Subcutaneous adipose tissue (tissue), 4 donors: Measurements from ENCODE around the gene MRPL46. TPM values are rescaled to one million over a fixed set of nuclear protein-coding genes. Genes with fewer than 3 reads are reported as not detected.

ENCODE experiments used
- total RNA-seq, 4 donors: library from RNA; depleted of rRNA; stranded (reverse); fragments of >200 nt; gene quantifications; one replicate each; pipeline ENCODE4 v1.1.0, GENCODE V29; 2016
- TF ChIP-seq, protein P1 (sequence below): fragments of 450-650 bp; IDR thresholded peaks from one replicate; pipeline ENCODE4 v1.5.1; 2016; ENCODE audit warnings: low read depth, mild to moderate bottlenecking, control low read depth, antibody characterized with exemption, moderate library complexity

Gene MRPL46
- total RNA-seq, 4 donors from 2014 or later = 18.5 to 46.5 (median 31.4) TPM

DNA sequence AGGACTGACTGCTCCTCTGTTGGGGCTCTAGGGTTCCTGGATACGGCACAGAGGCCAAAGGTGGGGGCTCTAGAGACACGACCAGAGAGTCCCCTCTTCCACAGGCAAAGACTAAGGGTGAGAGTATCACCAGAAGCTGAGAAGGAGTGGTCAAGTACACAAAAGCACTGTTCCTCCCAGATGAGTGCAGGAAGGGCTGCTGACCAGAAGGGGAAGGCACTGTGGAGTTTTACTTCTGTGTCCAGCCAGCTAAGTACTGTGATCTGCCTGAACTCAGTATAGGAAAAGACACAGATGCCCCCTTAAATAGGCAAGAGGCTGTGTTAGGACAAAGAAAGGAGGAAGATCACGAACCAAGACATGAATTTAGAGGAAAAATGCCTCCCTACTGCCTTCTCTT lies 12.0 kb upstream of the MRPL46 start:
- TF ChIP-seq, protein P1, sequence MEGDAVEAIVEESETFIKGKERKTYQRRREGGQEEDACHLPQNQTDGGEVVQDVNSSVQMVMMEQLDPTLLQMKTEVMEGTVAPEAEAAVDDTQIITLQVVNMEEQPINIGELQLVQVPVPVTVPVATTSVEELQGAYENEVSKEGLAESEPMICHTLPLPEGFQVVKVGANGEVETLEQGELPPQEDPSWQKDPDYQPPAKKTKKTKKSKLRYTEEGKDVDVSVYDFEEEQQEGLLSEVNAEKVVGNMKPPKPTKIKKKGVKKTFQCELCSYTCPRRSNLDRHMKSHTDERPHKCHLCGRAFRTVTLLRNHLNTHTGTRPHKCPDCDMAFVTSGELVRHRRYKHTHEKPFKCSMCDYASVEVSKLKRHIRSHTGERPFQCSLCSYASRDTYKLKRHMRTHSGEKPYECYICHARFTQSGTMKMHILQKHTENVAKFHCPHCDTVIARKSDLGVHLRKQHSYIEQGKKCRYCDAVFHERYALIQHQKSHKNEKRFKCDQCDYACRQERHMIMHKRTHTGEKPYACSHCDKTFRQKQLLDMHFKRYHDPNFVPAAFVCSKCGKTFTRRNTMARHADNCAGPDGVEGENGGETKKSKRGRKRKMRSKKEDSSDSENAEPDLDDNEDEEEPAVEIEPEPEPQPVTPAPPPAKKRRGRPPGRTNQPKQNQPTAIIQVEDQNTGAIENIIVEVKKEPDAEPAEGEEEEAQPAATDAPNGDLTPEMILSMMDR = no peak

DNA sequence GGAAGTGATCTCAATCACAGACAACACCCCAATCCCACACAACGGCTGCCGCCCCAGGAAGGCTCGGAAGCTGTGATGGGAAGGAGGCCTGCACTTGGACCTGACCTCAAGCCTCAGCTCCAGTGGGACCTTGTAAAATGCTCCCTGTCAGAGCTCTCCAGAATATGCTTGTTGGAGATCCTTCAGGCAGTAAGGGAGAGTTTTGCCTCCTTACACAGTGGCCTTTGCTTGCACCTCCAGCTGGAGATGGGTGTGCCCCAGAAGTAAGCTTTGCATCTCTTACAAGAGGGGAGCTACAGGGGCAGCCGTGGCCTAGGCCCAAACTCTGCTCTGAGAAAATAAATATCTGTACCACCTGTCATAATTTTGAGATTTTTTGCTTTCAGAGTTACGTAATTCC lies 10.7 kb upstream of the MRPL46 start:
- TF ChIP-seq, protein P1 = no peak

DNA sequence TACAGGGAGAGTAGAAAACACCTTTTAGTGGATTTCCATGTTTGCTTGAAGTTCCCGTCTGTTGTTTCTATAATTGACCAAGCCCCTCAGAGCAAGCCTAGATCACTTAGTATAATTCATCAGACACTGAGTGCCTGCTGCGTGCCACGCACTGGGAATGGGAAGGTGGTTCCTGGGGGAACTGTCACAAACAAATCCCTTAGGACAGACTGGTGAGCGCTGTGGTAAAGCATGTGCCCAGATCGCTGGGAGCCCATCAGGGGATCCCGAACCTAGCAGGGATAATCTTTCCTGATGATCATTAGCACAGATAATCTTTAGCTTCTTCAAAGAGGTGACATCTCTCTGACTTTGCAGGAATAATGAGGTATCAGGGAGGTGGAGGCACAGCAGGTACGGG lies 9.9 kb upstream of the MRPL46 start:
- TF ChIP-seq, protein P1 = no peak

DNA sequence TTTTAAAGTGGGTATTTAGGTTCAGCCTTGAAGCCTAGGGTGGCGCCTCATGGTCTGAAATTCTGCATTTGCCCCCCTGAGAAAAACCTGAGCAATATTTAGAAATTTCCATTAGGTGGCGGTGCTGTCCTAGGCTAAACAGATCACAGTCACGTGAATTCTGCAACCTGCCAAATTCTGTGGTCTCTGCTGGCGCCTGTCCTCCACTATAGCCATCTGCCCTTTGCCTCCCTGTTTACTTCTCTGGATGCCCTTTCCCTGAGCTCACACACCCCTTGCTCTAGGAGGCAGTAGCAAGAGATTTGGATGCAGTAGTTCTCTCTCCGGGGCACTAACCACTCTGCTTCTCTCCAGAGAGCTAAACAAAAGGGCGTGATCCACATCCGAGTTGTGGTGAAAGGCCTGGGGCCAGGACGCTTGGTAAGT lies 9.5 kb upstream of the MRPL46 start:
- TF ChIP-seq, protein P1 = no peak

DNA sequence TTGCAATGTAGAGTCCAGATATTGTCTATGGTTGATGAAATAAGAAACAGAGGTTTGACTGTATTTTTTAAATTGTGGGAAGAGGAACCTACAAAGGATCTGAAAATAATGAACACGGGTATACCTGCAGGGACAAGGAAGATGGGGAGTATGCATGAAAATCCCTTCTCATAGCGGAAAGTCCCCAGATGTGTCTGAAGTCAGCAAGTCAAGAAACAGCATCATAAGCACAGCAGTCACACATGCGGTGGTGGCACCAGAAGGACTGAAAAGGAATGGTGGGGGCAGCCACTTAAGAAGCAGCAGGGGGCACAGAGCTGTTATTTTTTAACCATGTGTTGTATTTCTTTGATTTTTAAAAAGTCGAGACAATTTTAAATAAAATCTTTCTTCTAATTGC lies 5.0 kb upstream of the MRPL46 start:
- TF ChIP-seq, protein P1 = no peak

DNA sequence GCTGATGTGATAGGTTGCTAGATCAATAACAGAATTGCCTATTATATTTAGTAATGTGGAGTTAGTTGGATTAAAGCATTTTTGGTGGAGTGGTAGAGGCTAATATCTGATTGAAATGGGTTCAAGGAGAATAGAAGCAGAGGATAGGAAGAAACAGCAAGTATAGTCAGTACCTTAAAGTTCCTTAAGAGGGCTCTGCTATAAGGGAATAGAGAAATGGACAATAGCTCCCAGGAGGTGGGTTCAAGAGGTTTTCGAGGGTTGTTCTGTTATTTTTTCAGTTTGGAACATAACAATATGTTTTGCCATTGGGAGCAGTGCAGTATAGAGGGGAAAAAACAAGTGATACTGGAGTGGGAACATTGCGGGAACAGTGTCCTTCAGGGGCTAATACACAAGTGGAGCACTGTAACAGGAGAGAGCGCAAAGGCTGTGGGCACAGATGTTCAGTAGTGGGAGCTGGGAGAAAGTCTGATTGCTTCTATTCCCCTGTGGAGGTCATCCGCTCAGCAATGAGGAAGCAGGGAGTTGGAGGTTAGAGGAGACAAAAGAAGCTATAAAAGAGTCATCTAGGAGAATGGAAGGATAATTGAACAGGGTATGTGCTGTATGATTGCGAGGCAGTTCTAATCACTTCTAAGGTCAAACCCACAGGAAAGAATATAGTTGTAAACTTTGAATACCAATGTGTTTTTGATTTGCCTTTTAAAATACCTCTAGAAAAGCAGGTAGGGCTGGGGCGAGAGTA lies 3.6 kb upstream of the MRPL46 start:
- TF ChIP-seq, protein P1 = no peak

DNA sequence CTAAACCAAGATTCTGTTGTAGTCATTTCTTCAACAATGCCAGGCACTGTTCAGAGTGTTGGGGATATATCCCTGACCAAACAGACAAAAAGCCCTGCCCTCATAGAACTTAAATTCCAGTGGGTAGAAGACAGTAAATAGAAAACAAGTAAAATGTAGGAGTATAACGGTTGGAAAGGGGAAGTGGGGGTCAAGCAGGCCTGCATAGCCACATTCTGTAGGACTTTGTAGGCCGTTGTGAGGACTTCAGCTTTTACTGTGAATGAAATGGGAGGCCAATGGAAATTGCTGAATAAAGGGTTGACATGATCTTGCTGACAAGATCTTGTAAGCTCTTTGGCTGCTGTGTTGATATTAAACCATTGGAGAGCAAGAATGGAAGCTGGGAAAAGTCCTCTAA lies 2.1 kb upstream of the MRPL46 start:
- TF ChIP-seq, protein P1 = no peak
